ELF-1 (cell line): Measurements from ENCODE around the gene HS6ST1.
A peak's percentile ranks its signal among the peaks of the same experiment; 100 is the strongest.

Experiments used
- DNase-seq: peaks from one replicate; pipeline ENCODE4 v3.0.0-alpha.2; 2016; ENCODE audit warnings: low read depth, low spot score

Gene HS6ST1

GRCh38 chr2:128348701-128349100 lies 30.0 kb upstream of the HS6ST1 start:
- DNase-seq: no peak

- no peak for DNase-seq
Measured at GRCh38 chr2:128347701-128348539, 29.3 kb upstream of the HS6ST1 start.

GRCh38 chr2:128347171-128347558 lies 28.5 kb upstream of the HS6ST1 start:
- DNase-seq: no peak

- no peak for DNase-seq
Measured at GRCh38 chr2:128346291-128347170, 27.9 kb upstream of the HS6ST1 start.

GRCh38 chr2:128345436-128346165 lies 26.9 kb upstream of the HS6ST1 start:
- no peak for DNase-seq

GRCh38 chr2:128344101-128344500 lies 25.4 kb upstream of the HS6ST1 start:
- DNase-seq: no peak

GRCh38 chr2:128343459-128343858 lies 24.8 kb upstream of the HS6ST1 start:
- no peak for DNase-seq

- DNase-seq: no peak
Measured at GRCh38 chr2:128342550-128342949, 23.9 kb upstream of the HS6ST1 start.

- no peak for DNase-seq
Measured at GRCh38 chr2:128341621-128342020, 23.0 kb upstream of the HS6ST1 start.

GRCh38 chr2:128332091-128332634 lies 13.5 kb upstream of the HS6ST1 start:
- no peak for DNase-seq

GRCh38 chr2:128330583-128330982 lies 11.9 kb upstream of the HS6ST1 start:
- no peak for DNase-seq

- DNase-seq: no peak
Measured at GRCh38 chr2:128329607-128330006, 10.9 kb upstream of the HS6ST1 start.

- no peak for DNase-seq
Measured at GRCh38 chr2:128327180-128327964, 8.7 kb upstream of the HS6ST1 start.

GRCh38 chr2:128326346-128326745 lies 7.7 kb upstream of the HS6ST1 start:
- DNase-seq: no peak

- peak; percentile 1 for DNase-seq
Measured at GRCh38 chr2:128325611-128326181, 7.0 kb upstream of the HS6ST1 start.

- peak; percentile 0 for DNase-seq
Measured at GRCh38 chr2:128324897-128325410, 6.3 kb upstream of the HS6ST1 start.

GRCh38 chr2:128324008-128324896 lies 5.6 kb upstream of the HS6ST1 start:
- peak; percentile 56 for DNase-seq

- peak; percentile 10 for DNase-seq
Measured at GRCh38 chr2:128323555-128323931, 4.9 kb upstream of the HS6ST1 start.
